Inflammatory macrophage treated with lipopolysaccharide for 4 hours (primary cell): ENCODE measurements around the gene MRRF.

Source experiments
- DNase-seq: peaks from one replicate; pipeline ENCODE4 v3.0.0-alpha.2; 2020

MRRF gene

DNA sequence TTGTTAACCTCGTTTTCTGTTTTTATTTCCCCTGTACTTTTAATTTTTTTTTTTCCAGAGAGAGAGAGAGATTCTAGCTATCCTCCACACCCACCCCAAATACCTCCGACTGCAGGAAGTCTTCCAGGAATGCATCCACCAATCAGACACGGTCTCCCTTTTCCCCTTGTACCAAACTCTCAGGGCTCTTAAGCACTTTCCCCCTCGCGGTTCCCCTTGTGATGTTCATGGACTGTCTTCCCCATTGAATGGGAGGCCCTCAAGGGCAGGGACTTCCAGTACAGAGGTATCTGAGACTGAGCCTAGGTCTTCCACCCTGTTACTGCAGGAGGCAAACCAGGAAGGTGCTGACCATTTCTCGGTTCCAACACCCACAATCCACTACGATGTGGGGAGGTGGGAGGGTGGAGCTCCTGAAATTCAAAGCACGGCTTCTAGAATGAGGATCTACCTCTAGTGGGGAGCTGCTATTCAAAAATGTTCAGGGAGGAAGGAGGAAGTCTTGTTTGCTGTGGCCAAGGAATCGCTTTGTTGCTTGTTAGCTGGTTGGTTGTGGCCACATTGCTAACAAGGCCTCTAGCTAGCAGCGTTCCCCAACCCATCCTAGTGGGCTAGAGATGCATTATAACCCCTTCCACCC lies 68.6 kb downstream of the MRRF start:
- DNase-seq, result peak; percentile 8

DNA sequence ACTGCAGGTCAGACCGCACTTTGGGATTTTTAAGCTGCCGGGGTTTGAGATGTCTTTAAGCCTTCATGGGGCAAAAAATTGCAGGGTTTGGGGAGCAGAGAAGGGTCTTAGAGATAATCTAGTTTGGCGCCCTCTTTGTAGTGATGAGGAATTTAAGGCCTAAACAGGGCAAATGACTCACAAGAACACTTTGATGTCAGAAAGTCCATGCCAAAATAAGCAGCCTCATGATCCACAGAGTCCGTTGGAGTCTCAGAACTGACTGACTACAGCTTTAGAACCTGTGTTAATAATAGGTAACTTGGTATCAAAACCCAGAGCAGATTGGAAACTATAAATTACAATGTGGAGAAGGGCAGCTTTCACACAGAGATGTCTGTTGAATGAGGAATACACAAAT lies 70.2 kb downstream of the MRRF start:
- no peak for DNase-seq

DNA sequence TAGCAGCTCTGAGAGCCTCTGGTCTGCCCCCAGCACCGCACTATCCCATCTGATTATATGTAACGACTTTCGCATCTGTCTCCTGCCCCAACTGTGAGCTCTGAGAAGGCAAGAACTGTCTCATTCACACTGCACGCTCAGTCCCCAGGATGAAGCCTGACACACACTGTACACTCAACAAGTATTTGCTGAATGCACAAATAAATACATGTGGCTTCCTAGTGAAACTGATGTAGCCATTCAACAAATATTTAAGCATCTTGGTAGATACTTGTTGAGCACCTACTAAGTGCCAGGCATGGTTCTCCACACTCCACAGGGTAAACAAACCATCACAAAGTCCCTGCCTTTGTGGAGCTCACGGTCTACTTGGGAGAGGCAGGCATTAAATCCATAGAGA lies 71.5 kb downstream of the MRRF start:
- DNase-seq, result no peak

DNA sequence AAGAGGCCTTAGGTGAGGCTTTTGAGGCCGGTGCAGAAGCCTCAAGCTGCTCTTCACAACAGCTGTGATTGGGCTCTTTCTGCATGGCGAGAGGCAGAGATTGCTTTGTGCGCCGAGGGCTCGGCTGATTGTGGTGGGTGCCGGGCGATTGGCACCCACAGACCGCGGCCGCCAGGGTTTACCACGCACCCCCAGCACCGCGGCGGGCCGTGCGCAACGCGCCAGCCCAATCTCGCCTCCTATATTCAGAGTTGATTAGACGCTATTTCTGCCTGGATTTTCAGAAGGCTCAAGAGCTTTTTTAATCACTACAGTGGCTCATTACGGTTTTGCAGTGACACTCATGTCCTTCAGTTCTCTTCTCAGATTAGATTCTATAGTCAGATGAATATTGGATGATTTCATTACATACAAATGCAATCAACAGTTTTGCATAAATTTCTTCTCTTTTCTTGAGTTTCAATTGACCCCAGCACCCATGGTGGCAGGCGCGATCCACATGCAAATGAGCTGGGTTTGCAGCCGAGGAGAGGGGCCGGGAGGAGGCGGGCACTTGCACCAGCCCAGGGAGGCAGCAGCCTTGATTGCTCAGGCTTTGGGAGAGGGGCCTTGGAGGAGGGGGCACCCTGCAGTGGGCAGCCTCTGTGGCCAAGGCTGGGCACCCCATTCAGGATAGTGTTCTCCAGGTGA lies 72.3 kb downstream of the MRRF start:
- no peak for DNase-seq

DNA sequence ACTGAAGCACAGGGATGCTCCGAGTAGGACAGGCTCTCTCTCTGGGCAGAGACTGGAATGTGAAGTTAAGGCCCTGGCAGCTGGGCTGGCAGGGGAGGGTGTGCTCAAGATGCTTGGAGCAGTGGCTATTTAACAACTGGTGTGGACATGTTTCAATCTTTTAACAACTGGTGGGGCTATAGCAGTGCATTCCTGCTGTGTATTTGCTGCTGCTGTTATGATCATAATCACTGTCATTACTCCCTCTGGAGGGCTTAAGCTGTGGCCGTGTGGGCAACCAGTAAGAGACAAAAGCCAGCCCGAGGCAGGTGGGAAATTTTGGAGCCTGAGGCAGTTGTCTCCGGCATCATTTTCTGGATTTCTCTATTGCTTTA lies 72.9 kb downstream of the MRRF start:
- no peak for DNase-seq

DNA sequence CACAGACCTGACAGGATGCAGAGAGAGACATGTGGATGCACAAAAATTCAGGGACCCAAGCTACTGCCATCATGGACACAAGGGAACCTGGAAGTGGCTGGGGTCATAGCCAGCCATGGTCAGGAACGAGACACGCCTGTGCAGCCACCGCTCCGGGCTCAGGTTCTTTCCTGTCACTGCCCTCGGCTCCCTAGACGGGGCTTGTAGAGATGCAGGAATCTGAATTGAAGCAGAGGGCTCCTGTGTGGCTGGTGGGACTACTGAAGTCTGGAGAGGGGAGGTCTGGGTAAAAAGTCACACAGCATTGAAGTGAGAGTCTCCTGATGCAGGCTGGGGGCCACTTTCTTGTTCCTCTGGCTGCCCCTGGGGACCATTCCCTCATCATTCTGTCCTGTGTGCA lies 73.9 kb downstream of the MRRF start:
- no peak for DNase-seq

DNA sequence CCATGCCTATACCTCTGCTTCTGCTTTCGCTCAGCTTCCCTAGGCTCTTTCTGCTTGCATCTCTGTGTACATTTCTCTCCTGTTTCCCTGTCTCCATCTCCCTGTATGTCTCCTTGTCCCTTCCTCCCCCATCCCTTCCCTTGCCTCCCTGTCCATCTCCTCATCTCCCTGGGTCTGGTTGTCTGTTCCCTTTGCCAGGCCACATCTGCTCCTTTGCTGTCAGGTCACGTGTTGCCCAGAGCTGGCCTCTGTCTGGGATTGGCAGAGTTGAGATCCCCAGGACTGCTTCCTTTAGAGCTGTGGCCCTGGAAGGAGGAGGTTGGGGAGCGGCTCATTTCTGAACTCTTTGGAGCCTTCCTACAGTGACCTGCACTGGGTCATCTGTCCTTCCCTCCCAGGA lies 74.3 kb downstream of the MRRF start:
- DNase-seq, result no peak

DNA sequence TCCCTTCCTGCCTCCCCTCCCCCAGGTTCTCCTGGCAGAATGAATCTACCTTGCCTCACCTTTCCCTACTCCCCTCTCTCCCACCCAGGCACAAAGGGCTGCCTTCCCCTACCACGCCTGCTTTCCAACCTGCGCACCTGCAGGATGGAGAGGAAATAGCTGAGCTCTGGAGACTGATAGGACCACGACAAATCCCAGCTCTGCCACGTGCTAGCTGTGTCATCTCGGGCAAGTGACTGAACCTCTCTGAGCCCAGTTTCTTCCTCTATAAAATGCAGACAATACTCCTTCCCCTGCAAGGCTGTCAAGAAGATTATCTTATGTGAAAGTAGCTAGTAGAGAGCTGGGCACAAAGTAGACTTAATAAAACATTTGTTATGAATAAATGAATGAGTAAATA lies 74.9 kb downstream of the MRRF start:
- DNase-seq, result no peak

DNA sequence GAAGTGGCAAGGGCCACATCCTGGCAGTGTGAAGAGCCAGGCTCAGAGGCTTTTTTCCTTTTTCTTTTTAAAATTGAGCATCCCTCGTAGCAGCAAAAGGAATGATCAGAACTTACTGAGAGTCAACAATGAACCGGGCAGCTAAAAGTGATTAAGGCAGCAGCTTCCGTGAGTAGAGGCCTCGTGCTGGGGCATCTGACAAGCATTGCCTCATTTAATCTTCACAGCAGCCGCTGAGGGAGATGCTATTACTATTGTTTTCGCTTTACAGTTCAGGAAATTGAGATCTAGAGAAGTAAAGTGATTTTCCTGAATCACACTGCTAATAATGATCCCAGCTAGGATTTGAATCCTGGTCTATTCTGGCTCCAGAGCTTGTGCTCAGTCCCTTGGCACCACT lies 75.5 kb downstream of the MRRF start:
- no peak for DNase-seq

DNA sequence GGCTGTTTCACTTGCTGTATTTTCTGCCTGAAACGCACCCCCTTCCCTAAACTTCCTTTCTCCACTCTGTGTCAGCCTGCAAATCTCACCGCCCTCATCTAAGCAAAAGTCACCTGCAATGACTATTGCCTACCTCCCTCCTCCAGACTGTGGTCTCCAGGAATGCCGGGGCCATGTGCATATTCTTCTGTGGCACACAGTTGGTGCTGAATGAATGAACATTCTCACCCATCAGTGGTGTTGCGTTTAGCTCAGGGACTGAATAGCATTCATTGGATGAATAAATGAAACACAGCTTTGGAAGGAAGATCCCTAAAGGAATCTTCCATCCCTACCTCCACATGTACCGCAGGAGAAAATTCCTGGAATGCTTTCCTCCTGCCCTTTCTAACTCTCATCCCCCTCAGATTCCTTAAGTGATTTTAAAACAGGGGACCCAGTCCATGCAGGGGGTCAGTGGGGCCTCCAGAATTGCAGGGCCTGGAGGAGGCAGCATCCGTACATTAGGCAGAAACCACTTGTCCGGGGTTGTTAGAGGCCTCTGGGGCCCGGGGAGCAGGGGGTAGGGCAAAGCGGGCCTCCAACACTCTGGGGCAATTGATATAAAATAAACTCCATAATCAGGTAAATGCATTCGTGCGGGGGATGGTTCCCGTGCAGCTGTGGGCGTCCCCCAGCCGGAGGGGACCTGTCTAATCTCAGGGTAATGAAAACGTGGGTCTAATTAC lies 77.8 kb downstream of the MRRF start:
- no peak for DNase-seq

DNA sequence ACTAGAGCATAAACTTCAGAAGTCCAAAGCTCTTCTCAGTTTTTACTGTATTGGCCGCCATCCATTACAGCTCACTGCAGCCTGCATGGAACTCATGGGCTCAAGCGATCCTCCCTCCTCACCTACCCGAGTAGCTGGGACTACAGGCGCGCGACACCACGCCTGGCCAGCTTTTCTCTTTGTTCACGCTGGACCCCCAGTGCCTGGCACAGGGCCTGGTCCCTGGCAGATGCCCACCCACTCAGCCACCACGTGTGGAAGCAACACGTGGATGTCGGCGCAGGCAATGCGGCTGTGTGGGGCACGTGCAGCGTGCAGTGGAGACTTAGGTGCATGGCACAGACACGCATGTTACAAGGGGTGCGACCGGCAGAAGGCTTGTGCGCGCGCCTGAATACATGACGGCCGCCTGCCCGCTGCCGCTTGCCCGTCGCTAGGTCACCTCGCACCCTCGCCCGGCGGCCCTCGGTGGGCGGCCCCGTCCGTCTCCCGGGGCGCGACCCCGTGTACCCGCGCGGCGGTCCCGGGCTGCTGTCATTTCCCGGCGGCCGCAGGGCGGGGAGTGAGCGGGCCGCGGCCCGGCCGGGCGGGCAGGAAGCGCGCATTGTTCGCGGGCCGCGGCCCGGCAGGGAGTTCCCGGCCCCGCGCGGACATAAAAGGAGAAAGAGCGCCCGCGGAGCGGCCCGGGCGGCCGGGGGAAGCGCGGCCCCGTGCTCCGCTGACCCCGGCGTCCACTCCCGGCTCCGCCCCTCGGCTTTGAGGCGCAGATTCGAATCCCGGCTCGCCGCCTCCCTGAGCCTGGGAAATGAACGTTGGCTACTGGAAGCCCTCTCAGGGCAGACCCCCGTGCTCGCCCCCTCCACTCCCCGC lies 82.0 kb downstream of the MRRF start:
- peak; percentile 39 for DNase-seq

DNA sequence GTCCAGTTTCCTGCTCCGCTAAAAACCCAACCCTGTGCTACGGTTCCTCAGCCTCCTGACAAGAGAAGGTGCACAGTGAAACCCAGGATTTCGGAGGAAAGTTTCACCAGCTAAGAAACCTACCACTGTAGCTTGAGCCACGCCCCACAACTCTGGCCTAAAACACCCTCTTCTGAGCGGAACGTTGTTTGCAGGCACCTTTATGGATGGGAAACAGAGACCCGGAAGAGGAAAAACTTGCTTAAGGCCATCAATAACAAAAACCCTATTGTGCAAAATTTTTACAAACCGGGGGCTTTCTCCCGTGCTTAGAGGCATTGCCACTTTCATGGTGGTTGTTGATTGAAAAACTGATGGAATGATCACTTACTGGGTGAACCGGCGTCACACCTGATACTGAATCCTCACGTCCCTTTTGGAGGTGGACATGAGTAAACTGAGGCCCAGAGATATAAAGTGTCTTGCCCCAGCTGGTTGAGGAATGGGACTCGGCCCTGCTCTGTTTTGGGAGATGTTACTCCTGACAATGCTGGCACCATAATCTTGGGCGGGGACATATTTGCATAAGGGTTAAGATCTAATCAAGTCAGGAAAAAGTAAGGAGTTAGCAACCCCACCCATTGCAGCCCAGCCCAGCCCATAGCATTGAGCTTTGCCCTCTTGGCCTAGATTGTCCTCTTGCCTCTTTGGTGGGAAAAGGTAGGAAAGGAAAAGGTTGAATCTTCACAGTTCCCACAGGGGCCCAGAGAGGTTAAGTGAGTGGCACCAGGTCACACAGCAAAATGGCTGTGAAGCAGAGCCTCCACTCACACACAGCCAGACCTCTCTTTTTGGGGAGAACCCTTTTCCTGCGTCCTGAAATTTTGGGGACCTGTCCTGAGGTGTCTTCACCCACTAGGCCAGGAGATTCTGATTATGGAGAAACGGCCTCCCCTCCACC lies 82.9 kb downstream of the MRRF start:
- no peak for DNase-seq

DNA sequence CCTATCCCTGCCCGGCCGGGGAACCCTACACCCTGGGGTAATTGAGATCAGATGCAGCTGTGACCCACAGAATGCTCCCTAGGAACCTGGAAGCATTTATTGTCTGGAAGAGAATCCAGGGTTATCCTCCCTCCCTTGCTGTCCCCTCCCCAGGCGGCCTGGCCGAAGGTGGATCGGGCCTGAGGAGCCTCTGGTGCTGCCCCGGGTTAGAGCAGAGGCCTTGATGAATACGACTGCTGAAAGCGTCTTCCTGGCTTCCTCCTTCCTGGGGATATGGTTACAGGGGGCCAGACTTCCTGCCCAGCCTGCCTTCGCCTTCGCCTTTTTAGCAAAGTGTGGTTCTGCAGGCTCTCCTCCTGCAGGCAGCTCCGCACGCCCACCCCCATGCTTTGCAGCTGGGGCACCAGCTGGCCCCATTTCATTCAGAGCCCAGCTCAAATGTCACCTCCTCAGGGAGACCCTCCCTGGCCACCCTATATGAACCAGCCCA lies 83.7 kb downstream of the MRRF start:
- no peak for DNase-seq

DNA sequence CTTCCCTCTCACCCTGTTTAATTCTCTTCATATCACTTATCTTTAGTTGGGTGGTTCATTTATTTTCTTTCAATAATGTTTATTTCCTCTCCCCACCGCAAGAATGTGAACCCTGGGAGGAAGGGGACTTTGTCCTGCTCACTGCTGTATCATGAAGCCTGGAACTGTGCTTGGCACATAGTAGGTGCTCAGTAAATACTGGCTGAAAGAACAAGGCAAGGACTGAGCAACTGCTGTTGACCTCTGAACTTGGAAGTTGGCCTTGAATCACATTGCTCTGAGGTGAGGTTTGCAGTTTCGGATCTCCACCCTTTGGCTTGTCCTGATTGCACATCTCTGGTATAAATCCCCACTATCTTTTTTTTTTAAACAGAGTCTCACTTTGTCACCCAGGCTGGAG lies 84.1 kb downstream of the MRRF start:
- no peak for DNase-seq

DNA sequence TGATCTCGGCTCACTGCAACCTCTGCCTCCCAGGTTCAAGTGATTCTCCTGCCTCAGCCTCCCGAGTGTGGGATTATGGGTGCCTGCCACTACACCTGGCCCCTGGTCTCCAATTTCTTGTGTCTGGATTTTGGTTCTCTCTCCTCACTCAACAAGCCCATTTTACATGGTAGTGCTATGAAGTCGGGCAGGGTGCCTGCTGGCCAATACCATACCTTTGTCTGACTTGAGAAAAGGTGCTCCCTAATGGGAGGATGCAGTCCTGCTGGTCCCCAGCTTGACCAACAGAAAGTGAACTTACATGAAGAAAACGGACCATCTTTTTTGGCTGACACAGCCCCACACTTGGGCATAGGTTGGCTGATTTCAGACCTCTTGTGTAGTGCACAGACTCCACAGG lies 84.5 kb downstream of the MRRF start:
- DNase-seq, result no peak

DNA sequence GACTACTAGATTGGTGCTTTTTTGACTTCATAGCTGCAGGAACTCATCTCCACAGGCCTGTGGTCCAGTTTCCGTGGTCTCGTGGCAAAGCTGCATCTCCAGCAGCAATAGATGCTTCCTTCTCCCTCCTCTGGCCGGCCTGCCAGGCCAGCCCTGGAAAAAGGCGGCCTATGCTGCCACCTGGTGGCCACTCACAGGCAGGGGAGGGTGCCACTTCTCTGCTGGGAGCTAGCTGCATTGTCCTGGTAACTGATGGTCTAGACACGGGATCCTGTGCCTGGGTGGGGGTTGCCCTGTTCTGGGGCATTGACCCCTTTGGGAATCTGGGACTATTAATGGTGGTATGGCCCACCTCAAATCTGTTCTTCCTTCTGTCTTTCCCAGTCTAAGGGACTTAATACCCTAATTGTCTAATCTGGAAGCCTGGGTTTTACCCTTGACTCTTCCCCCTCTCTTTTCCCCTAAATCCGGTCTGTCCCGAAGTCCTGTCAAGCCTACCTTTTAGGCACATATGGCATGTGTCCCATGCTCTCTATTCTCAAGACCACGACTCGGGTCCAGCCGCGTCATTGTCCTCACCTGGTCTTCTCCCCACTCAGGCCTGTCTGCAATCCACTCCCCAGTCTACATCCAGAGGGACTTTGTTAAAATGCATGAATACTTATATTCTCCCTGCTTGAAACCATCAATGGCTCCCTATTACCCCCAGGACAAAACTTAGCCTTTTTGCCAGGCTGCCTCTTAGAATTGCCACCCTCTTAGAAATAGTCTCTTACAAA lies 86.1 kb downstream of the MRRF start:
- DNase-seq, result peak; percentile 72

DNA sequence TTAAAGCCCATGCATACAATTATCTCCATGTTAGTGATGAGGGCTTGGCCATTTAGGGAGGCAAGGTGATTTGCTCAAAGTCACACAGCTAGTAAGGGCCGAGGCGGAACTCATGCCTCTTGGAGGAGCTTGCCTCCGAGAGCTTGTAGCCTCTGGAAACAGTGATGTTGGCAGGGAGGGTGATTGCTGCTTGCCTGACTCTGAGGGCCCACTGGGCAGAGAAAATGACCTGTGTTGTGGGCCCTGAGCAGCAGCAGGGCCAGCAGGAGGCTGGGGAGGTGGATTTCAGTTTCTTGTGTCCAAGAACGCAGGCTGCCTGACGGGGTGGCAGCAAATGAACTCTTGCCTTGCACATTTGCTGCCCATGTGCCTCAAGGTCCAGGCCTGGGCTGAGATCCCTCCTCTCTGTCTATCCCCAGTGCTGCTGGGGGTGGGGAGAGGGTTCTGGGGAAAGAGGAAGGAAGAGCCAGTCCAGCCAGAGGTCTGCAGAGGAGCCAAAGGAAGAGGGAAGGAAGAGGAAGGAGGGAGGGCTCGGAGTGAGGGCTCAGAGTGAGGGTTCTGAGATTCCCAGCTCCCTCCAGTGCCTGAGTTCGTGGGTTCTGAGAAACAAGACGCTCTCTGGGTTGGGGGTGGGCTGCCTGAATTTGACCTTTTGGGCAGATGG lies 90.0 kb downstream of the MRRF start:
- DNase-seq, result peak; percentile 49

DNA sequence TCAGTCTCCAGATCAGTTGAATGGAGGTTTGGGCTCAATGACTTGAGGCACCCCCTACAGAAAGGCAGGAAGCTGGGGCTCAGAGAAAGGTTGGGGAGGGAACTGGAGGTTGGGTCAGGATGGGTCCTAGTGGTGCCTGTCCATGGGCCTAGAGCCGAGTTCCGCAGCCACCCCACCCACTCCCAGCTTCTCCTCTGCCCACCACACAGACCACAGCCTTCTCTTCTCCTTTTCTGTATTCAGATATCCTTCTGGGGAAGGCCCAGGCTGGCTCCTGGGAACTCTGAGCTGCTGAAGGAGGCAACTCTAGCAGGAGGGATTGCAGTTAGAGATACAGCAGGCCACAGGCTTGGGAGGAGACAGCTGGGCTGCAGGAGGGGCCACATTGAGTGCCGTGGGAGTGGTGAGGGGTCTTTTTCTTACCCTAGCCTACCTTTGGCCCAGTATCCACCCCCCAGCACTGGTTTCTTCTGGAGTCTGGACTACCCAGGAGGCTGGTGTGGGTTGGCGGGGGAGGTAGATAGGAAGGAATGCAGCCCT lies 90.7 kb downstream of the MRRF start:
- DNase-seq, result peak; percentile 75

DNA sequence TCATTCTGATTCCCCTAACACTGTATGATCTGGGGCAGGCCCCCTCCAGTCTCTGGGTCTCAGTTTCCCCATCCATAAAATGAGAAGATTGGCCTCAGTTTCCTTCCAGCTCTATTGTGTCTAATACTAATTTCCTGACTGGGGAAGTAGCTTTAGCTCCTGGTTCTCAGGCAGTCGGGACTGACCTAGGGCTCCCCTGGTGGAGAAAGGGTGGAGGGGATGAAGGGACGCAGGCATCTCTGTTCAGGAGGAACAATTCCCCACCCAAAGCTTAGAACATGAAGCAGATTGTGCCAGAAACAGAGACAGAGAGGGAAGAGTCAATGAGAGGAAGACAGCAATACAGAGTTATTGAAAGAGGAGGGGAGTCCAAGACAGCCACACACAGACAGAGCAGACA lies 91.9 kb downstream of the MRRF start:
- DNase-seq, result no peak

DNA sequence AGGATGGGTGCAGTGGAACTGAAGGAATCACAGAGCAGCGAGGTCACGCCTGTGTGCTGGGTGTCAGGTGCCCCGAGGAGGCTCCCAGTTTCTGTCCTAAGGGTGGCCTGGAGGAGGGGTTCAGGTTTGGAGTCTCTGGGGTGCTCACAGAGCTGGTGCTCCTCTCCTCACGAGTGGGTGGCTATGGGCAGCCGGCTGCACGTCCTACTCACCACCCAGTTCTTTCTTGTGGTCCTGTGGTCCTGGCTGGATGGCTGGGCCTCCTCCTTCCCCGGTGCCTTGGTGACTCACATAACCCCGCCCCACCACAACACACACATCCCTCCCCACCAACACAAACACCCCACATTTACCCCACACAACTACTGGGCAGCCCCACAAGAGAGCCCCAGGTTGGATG lies 96.2 kb downstream of the MRRF start:
- DNase-seq, result no peak
